K562 (cell line): ENCODE data around the gene ANO10. TPM values are rescaled to one million over a fixed set of nuclear protein-coding genes. Genes with fewer than 3 reads are reported as not detected.

ENCODE experiments used
- ATF7 ChIP-seq: fragments of 450-650 bp; IDR thresholded peaks from 2 replicates; pipeline ENCODE4 v1.7.1; 2014; ENCODE audit warnings: mild to moderate bottlenecking, moderate library complexity
- CEBPB ChIP-seq: fragments of 450-650 bp; IDR thresholded peaks from 2 replicates; pipeline ENCODE4 v1.6.1; 2016; ENCODE audit warnings: missing genetic modification characterization, missing compliant biosample characterization
- COPS2 ChIP-seq: fragments of 450-650 bp; conservative IDR thresholded peaks from 2 replicates; pipeline ENCODE4 v1.6.1; 2016; ENCODE audit warnings: mild to moderate bottlenecking, moderate library complexity
- ELF1 ChIP-seq: fragments of 200-800 bp; sonication (Bioruptor generic); IDR thresholded peaks from 2 replicates; pipeline ENCODE4 v1.6.1; 2016; ENCODE audit warnings: missing genetic modification characterization, missing compliant biosample characterization
- EP300 ChIP-seq: IDR thresholded peaks from 2 replicates; pipeline ENCODE4 v1.6.1; 2012; ENCODE audit warnings: low read length, improper control_type of control experiment
- ILK ChIP-seq: fragments of 450-650 bp; IDR thresholded peaks from 2 replicates; pipeline ENCODE4 v1.6.1; 2016; ENCODE audit warnings: missing genetic modification characterization, low read depth, mild to moderate bottlenecking, missing compliant biosample characterization, moderate library complexity, borderline replicate concordance
- MBD1 ChIP-seq: fragments of 250-450 bp; sonication (Bioruptor Pico); IDR thresholded peaks from 2 replicates; pipeline ENCODE4 v1.8.0; 2022; ENCODE audit warnings: inconsistent platforms
- MCM3 ChIP-seq: fragments of 450-650 bp; IDR thresholded peaks from 2 replicates; pipeline ENCODE4 v1.6.1; 2016
- MECOM ChIP-seq: fragments of 250-450 bp; sonication (Bioruptor Pico); IDR thresholded peaks from 2 replicates; pipeline ENCODE4 v1.8.0; 2022; ENCODE audit warnings: inconsistent platforms
- NFRKB ChIP-seq: fragments of 450-650 bp; IDR thresholded peaks from 2 replicates; pipeline ENCODE4 v1.6.1; 2016; ENCODE audit warnings: low read depth
- NR4A1 ChIP-seq, 2 experiments: fragments of 250-450 bp in 1 of 2; fragments of 450-650 bp in 1 of 2; sonication (Bioruptor Pico) in 1 of 2; IDR thresholded peaks; 2 replicates each; pipeline versions ENCODE4 v1.4.0 to v1.6.1; 2016 to 2020; ENCODE audit warnings: mild to moderate bottlenecking in 2 of 2, missing compliant biosample characterization in 1 of 2, missing genetic modification characterization in 1 of 2, moderate library complexity in 1 of 2
- POLR2H ChIP-seq: IDR thresholded peaks from 2 replicates; pipeline ENCODE4 v1.6.1; 2016; ENCODE audit warnings: missing genetic modification characterization, low read depth, mild to moderate bottlenecking, control low read depth, missing compliant biosample characterization, moderate library complexity
- RBFOX2 ChIP-seq: fragments of 200-400 bp; formaldehyde crosslinking; IDR thresholded peaks from 2 replicates; pipeline ENCODE4 v1.6.1; 2017; ENCODE audit warnings: low read depth, mild to moderate bottlenecking, low read length, moderate library complexity
- SFPQ ChIP-seq: fragments of 200-400 bp; formaldehyde crosslinking; IDR thresholded peaks from 2 replicates; pipeline ENCODE4 v1.6.1; 2017; ENCODE audit warnings: mild to moderate bottlenecking, low read depth, low read length, moderate library complexity
- SMAD4 ChIP-seq: fragments of 250-450 bp; sonication (Bioruptor Pico); conservative IDR thresholded peaks from 2 replicates; pipeline ENCODE4 v1.8.0; 2021; ENCODE audit warnings: inconsistent platforms, mild to moderate bottlenecking, moderate library complexity
- SMARCA4 ChIP-seq: fragments of 450-650 bp; IDR thresholded peaks from 2 replicates; pipeline ENCODE4 v1.6.1; 2016
- SOX6 ChIP-seq: fragments of 450-650 bp; IDR thresholded peaks from 2 replicates; pipeline ENCODE4 v1.6.1; 2014; ENCODE audit warnings: mild to moderate bottlenecking
- SREBF1 ChIP-seq: fragments of 150-350 bp; IDR thresholded peaks from 2 replicates; pipeline ENCODE4 v1.6.1; 2014; ENCODE audit warnings: antibody characterized with exemption, low read depth, low read length, borderline replicate concordance
- ZFP30 ChIP-seq: fragments of 250-450 bp; sonication (Bioruptor Pico); IDR thresholded peaks from 2 replicates; pipeline ENCODE4 v1.8.0; 2022; ENCODE audit warnings: moderate library complexity, mild to moderate bottlenecking, inconsistent platforms, borderline replicate concordance
- ZNF239 ChIP-seq: fragments of 250-450 bp; sonication (Bioruptor Pico); IDR thresholded peaks from 2 replicates; pipeline ENCODE4 v1.4.0; 2020; ENCODE audit warnings: mild to moderate bottlenecking
- ZNF518B ChIP-seq: fragments of 250-450 bp; sonication (Bioruptor Pico); IDR thresholded peaks from 2 replicates; pipeline ENCODE4 v1.5.0; 2021; ENCODE audit warnings: mild to moderate bottlenecking, moderate library complexity
- polyA plus RNA-seq, 8 experiments: library from polyadenylated mRNA; depleted of rRNA in 4 of 8; stranded (reverse) in 5 of 8; unstranded in 3 of 8; fragments of >200 nt; fragmentation: Nextera tagmentation in 2 of 8; fragmentation: Illumina TruSeq in 1 of 8; extraction: Ambion mirVana in 2 of 8; extraction: Trizol in 1 of 8; gene quantifications; 2 replicates each; pipeline versions ENCODE4 v1.2.1 to v1.2.3, GENCODE V29; 2011 to 2014; ENCODE audit warnings: inconsistent platforms in 1 of 8, missing spikeins in 1 of 8
- total RNA-seq, 7 experiments: library from RNA; depleted of rRNA in 6 of 7; stranded (reverse); fragments of >200 nt in 6 of 7; fragmentation: Illumina TruSeq in 2 of 7; extraction: Trizol in 2 of 7; gene quantifications; 2 replicates each; pipeline versions ENCODE4 v1.2.1 to v1.2.3, GENCODE V29; 2011 to 2021; ENCODE audit warnings: low replicate concordance in 1 of 7

Gene ANO10
- total and polyA plus RNA-seq, 9 of the 15 experiments (the other 6 are each of a cell fraction or from before 2014, with no cell fraction given), result 6.4 to 46.0 (median 32.3) TPM

DNA sequence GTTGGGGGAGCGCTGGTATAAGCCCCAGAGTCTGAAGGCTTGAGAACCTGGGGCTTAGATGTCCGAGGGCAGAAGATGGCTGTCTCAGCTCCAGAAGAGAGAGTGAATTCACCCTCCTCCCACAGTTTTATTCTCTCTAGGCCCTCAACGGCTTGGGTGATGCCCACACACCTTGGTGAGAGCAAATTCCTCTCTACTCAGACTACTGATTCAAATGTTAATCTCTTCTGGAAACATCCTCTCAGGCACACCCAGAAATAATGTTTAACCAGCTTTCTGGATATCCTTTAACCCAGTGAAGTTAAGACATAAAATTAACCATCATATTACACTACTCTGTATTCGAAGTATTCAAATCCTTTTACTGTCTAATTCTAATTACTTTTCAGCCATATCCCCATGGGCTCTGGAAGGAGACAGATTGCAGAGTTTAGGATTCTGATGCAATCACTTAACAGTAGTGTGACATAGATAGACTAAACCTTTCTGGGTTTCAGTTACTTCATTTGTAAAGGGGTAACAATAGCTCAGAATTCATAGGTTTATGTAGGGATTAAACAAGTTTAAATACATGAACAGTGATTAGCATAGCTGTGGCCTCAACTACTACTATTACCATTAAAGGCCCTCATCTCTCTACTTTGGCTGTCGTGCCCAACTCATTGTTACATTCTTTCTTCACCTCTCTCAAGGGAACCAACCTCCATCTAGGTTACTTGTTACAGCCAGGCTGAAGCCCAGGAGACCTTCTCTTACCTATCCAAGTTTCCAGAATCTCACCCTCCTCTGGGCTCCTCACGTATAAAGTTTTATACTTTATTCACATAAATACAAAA is 25.7 kb upstream of the ANO10 start (continued):
- TF ChIP-seq ZNF518B (CRISPR knock-in tag) (no peak), ZNF239 (peak; percentile 54), ILK (0 out of 2 replicates have a peak, but pooled peaks have one; percentile 29), CEBPB (peak; percentile 91), ZFP30 (CRISPR knock-in tag) (no peak), MCM3 (no peak), SFPQ (no peak), RBFOX2 (peak; percentile 47; the same call in 1 of the 2 replicates), MBD1 (0 out of 2 replicates have a peak, but pooled peaks have one; percentile 20), SOX6 (peak; percentile 29; the same call in 1 of the 2 replicates), SMAD4 (CRISPR knock-in tag) (peak; percentile 71), SMARCA4 (peak; percentile 56; the same call in 1 of the 2 replicates), MECOM (CRISPR knock-in tag) (peak; percentile 9), SREBF1 (no peak), EP300 (peak; percentile 45; the same call in 1 of the 2 replicates), COPS2 (no peak), NFRKB (no peak; the same call in none of the 2 replicates), POLR2H (tag) (peak; percentile 62), ATF7 (peak; percentile 81), ELF1 (tag) (no peak), NR4A1 (CRISPR knock-in tag; IDR thresholded peaks at IDR 0.05) (no peak), NR4A1 (tag; IDR thresholded peaks at IDR 0.05) (peak; percentile 50; the same call in 1 of the 2 replicates)
